Epidermal melanocyte (primary cell): Measurements from ENCODE around the gene AATF.

Experiments used
- DNase-seq: peaks from one replicate; pipeline ENCODE4 v3.0.0; 2011; ENCODE audit warnings: low spot score; ENCODE audit not compliant: insufficient read length

AATF gene

DNA sequence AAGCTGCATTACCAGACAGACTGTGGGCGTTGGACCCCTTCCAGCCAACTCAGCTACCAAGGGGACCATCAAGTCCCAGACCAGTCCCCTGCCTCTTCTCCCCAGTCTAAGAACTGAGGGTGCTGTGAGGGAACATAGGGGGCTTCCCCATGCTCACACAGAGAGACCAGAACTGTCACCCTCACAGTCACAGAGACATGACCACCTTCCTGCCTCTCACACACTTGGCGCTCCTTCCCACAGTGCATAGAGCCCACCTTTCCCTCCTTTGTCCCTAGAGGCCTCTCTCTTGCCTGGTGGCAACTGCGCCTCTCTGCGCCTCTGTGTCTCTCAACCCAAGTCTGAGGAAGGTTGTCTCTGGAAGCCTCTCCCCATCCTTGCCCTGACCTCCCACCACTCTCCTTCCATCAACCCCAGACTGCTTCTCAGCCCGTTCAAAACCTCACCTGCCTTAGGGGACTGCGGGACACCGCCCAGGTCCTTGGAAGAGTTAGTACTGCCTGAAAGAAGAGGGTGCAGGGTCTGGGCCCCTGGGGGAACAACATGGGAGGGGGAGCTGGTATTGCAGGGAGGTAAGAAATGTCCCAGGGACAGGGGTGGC is 17.6 kb upstream of the AATF start:
- DNase-seq = no peak

DNA sequence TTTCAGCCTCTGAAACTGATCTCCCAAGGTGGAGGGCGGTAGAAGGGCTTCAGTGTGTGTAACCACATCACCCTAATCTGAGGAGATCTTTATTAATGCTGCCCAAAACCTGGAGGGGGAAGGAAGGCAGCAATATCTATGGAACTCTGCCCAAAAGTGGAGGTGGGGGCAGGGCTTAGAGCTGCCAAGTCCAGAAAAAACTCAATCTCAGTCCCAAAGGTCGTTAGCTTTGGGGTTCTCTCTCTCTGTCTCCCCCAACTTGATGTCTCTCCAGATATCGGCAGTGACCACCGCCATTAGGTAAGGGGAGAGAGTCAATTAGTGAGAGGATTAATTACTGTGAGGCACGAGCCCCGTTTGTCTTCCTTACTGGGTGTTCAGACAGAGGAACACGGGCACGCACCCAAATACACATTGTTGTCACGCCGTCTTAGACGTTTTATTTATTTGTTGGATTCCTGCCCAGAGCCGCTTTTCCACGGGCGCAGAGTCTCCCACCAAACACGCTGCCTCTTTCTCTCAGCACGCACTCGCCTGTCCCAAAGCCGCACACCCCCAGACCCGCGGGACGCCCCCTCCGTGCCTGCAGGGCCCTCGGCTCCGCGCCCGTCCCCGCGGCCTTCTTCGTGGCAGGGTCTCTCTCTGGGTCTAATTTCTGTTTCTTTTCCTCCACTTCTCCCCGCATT is 16.9 kb upstream of the AATF start:
- no peak for DNase-seq

DNA sequence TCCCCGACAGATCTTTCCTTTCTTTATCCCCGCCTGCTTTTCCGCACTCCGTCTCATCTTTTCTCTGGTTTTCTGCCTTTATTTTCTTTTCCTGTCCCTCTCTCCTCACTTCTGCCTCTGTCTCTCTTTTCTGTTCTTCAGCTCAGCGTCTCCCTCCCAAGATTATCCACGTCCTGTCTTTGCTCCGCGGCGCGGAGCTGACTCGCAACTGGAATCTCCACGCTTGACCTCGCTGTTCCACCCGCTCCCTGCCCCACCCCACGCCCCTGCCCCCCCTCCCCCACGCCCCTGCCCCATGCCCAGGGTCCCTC is 16.4 kb upstream of the AATF start:
- DNase-seq = no peak

DNA sequence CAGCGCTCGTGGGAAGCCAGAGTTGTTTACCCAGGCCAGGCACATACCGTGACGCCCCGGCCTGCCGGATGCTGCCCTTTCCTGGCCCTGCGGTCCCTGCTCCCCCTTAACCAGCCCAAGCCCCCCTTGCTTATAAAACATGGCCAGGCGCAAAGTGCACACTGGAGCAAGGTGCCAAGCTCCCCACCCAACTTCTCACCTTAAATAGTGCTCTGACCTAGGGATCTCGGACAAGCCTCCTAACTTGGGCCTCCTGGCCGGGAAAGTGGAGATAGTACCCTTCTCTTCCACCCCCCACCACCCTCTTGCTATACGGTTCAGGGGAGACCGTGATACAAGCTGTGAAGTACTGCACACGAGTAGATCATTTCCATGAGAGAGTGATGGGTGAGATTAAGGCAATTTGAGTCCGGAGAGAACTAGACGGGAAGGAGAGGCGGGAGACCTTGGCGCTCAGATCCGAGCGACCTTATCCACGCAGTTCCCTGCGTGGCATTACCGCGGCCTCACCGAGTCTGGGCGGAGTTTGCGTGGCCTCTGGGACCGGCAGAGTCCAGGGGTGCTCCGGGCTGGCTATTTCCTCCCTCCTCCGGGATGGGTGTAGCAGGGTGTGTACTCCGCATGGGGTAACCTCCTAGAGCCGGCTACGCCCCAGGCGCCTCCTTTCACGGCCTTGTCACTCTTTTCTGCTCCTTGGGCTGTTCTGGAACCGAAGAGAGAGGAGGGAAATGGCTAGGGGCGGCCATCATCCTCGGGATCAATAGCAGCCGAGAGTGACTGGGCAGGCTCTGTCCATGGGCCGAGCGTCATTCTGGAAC is 15.9 kb upstream of the AATF start:
- DNase-seq = no peak

DNA sequence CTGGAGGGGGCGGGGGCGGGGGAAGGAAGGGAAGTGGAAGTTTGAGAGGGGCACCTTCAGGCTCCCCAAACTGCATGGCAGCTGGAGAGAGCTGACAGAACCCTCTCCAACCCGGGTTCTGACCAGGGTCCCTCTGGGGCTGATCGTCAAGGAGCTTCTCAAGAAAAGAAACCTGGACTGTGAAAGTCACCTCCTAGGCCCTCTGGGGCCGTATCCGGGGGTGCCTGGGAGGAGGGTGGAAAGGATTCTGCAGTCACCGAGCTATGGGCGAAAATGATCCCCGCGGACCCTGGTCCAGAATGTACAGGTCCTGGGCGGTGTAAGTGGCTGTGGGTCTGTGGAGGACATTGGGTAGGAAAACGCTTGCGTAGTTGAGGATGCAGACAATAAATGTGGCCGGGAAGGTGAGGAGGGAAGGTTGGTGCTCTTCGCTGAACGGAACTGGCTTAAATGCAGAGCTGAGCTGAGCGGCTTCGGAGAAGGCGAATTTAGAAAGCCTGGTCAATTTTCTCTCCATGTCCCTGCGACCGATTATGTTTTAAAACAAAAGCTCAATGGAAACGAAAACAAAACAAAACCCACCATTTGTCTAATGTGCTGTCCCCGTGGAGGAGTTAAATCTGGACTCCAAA is 15.1 kb upstream of the AATF start:
- no peak for DNase-seq

DNA sequence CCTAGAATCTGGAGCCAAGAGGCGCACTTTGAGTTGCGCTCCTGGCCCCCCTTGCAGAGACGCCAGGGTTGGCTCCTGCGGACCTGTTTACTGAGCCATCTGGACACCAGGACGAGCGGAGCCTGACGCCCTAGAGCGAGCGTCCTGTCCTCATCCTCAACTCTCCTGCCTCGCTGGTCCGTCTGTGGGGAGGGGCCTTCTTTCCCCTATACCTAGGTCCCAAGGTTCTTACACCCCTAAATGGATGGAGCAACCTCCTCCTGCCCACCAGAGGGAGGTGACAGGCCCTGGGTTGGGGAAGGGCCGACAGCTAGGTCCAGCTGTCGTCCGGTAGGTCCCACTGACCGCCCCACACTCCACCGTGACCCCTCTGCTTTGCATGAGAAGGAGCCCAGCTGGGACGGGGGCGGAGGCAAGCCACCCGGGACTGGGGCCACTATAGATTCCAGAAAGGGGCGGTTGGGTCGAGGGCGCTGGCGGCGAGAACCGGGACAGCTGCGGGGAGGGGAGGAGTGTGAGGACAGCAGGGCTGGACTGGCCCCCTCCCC is 14.5 kb upstream of the AATF start:
- no peak for DNase-seq

DNA sequence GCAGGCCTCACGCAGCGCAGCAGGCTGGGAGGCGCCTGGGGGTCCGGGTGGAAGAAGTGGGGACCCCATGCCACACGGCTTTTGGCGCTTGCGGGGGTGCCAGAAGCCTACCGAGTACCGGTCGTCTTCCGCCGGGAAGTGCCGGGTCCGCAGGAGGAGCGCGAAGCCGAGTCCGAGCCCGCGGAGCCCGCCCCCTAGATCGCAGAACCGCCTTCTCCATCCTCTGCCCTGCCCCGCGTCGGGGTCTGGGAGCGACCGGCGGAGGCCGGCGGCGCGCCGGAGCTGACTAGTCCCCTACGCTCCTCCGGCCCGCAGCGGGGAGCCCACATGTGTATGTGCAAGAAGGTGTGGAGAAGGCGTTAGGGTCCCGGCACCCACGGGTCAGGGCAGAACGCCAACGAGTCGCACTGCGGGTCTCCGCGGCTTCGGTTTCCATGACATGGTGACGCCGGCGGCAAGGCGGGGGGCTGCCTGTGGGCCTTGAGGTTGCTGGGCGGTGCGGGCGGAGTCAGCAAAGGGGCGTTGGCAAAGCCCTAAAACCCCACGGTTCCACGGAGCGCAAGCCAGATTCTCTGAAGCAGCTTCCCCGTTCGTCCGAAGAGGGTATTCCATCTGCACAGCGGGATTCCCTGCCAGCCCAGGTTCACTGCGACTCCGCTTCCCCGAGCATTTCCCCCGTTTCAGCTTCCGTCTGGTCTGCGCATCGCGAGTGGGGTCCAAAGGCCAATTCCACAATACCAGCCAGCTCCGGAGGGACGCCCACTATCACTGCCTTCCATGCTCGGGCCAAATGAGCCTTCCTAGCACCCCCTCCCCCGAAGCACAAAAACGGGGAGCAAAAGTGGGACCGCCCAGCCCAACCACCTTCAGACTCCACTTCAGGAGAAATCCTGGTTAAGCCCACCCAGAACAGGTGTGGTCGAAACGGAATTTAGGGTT is 13.8 kb upstream of the AATF start:
- no peak for DNase-seq

DNA sequence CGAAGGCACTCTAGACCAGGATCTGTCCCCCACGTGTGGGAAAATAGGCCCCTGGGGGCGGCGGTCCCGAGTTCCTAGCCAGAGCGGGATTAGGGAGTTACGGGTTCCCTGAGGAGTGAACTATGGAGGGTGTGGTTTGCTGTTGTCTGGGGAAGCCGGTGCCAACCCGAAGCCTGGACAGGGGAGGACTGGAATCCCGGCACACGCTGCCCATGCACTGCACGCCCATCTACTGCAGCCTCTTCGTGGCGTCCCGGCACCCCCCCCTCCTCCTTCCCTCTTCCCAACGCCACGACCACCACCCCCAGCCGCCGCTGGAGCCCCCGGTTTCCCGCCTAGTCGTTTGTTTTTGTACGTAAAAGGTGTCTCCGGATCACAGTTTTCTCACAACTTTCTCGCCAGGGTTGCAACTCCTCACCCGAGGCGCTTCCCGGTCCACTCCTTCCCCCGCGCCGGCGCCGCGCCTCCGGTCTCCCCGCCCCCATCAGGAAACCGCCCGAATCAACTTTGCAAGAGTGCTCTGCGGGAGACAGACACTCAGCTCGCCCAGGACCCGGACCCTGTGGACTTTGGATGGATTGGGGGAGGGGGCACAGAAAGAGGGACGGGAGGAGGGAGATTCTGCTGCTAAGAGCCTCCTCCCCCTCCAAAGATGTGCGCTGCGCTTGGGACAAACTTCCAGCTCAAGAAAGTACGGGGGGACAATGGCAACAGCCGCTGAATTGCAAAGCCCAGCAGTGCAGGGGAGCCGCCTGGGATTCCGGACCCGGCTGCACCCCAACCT is 12.9 kb upstream of the AATF start:
- DNase-seq = no peak

DNA sequence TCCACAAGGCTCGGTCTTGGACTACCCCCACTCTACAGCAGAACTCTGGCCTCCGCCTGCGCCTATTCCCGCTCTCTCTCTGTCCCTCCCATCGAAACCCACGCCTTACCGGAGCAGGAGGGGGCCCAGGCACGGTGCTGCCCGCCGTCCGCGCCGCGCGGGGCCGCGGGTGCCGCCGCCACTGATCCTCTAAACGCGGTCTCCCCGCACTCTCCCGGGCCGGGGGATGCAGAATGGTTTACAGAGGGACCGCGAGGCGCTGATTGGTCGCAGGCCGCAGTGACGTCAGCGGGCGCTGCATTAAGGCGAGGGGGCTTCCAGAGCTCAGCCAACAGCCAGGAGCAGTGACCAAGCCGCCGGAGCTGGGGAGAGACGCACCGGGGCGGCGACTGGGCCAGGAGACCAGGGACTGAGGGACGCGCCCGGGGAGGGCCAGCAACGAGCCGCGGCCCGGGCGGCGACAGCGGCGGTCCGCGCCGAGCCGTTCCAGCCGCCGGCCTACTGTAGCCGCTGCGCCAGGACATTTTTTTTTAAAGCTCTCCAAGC is 12.2 kb upstream of the AATF start:
- no peak for DNase-seq

DNA sequence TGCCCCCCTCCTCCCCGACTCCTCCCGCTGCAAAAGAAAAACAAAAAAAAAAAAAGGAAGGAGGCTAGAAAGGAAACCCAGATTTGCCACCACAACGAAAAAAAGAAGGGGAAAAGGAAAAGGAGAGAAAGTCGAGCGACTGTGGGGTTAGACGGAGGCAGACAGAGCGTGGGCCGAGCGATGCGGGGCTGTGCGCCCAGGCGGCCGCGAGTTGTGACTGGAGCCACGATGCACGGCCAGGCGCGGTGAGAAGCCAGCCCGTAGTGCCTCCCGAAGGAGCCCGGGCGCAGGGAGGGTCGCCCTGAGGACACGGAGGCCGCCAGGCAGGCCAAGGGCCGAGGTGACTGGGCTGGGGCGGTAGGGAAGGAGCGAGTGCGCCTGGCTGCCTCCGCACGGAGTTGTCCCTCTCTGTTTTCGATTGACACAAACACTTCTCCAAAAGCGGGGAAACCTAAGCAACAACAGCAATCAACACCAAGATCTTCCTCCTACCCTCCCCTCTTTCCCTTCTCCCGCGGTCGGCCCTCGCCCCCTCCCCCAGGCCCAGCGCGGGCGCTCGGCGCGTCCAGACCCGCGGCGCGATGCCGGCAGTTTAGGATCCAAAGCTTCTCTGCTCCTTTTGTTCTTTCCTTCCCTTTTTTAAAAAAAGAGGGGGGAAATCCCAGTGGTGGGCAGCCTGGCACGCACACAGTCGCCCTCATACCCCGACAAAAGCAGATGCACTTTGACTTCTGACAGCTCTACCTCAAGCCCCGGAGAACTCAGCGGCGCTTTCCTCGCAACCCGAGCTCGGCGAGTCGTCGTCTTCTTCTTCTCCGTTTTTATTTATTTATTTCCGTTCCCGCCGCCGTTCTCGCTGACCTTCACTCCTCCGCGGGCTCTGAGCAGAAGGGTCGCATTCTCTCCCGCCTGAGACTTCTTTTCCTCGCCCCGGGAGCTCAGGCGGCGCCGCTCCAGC is 11.5 kb upstream of the AATF start, which contains the start of gene LHX1:
TSS of gene LHX1 (plus strand) at position 475 of the 958 bp plus-strand sequence. CDS start 723 bp downstream, outside the sequence.
- DNase-seq = no peak

DNA sequence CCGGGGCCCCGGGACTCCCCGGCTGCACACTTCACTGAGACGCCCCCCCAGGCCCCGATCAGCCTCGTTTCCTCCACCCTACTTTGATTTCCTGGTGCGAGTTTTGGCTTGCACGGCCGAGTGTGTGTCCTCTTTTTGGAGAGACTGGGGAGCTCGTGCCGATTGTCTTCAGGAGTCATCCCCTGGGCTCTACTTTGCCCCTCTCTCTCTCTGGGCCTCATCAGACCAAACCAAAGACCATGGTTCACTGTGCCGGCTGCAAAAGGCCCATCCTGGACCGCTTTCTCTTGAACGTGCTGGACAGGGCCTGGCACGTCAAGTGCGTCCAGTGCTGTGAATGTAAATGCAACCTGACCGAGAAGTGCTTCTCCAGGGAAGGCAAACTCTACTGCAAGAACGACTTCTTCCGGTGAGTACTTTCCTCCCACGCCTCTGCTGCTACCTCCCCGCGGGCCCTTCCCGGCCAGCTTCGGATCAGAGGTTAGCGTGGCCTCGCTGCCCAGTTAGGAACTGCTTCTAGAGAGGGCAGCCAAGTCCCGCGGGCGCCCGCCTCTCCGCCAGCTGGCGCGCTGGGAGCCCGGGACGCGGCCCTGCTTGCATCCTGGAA is 10.7 kb upstream of the AATF start:
- no peak for DNase-seq

DNA sequence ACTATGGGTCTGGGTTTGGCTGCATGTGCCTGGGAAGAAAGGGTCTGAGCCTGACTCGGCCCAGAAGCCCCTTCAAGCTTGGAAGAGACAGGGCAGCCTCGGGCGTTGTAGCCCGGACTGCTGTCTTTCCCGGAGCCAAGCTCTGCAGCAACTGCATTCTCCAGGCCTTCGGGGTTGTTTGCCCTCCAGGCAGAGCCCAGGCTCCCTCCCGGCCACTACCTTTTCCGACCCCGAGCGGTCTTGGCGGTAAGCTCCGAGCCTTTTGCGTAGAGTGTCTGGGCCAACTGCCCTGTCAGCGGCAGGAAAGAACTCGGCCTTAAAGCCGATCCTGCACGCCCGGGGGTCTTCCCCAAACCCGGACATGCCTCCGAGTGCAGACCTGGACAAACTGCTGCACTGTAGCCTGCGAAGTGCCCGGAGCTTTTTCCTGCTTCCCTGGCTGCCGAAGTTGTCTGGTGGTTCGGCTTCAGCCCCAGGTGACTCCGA is 10.1 kb upstream of the AATF start:
- no peak for DNase-seq

DNA sequence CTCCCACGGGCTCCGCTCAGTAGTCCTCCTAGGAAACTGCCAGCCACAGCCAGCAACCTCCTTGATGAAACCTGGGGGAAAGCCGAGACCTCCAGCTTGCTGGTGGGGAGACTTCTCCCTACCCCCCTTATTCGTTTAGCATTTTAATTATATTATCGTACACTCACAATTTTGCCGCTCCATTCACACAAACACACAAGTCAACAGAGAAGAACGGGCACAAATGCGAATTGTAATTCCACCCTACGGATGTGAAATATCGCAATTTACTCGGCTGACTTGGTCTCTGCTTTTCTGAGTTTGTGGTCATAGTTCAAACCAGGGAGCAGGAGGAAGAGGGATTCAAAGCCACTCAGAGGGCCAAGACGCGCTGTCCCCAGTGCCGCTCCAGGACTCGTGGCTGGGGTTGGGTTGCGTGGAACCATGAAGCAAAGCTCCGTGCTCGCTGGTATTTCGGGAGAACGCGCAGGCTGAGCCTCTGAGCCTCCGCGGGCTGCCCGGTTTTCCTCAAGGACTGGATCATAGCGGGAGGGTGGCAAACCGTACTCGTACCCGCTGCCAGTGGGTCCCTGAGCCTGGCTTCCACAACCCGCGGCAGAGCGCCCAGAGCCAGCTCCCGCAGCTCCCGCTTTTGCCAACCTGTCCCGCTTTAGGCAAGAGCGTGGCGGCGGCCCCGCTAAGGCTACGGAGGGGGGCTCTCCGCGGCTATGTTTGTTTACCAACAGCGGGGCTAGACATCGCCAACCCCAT is 9.5 kb upstream of the AATF start:
- DNase-seq = no peak

DNA sequence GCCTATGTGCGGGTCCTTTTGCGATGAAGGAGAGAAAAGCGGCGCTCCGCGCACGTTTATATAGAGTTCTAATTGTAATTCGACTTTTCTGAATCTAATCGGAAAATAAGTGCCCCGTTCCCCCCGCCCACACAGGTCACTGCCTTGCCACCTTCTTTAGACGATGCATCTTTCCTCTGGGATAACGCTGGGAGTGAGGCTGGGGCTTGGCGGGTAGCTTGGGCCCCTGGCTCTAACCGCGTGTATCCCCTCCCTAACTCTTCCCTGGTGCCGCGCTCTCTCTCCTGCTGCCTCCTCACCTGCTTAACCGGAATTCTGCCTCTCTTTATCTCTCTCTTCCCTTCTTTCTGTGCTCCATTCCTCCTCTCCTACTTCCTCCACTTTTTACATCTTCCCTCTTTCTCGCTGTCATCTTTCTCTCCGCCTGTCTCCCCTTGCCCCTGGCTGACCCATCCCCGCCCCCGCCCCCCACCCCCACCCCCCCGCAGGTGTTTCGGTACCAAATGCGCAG is 8.9 kb upstream of the AATF start:
- no peak for DNase-seq

DNA sequence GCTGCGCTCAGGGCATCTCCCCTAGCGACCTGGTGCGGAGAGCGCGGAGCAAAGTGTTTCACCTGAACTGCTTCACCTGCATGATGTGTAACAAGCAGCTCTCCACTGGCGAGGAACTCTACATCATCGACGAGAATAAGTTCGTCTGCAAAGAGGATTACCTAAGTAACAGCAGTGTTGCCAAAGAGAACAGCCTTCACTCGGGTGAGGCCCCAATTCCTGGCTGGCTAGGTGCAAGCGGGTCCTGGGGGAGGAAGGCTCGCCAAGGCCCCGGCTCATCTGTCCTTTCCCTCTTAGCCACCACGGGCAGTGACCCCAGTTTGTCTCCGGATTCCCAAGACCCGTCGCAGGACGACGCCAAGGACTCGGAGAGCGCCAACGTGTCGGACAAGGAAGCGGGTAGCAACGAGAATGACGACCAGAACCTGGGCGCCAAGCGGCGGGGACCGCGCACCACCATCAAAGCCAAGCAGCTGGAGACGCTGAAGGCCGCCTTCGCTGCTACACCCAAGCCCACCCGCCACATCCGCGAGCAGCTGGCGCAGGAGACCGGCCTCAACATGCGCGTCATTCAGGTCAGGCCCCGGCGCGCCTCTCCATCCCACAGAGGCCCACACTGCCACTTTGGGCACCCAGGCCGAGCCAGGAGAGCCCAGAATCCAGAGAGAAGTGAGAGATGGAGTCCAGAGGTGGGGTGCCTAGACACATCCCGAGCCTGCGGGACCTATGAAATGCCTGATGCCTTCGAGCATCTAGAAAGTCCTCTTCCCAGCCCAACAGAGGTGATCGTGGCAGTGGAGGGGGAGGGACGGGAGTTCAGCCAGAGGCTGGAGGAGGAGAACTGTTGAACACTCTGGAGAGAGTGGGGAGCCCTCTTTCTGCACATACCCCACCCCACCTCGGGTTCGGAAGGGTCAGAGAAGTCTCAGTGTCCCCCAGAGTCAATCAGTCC is 8.2 kb upstream of the AATF start:
- DNase-seq = no peak
